Neural progenitor cell (in vitro differentiated cells): ENCODE data around the gene KHDC3L.

Source experiments
- EZH2 ChIP-seq: fragments of 200-600 bp; sonication (generic); IDR thresholded peaks from 2 replicates; pipeline ENCODE4 v1.6.1; 2017; ENCODE audit warnings: antibody characterized with exemption, mild to moderate bottlenecking, moderate library complexity
- EZH2phosphoT487 ChIP-seq: fragments of 200-600 bp; sonication (generic); IDR thresholded peaks from 2 replicates; pipeline ENCODE4 v1.6.1; 2017; ENCODE audit warnings: antibody characterized with exemption
- TF ChIP-seq, protein P1 (sequence below): fragments of 200-600 bp; sonication (generic); IDR thresholded peaks from 2 replicates; pipeline ENCODE4 v1.5.1; 2017; ENCODE audit warnings: antibody characterized with exemption, mild to moderate bottlenecking

DNA sequence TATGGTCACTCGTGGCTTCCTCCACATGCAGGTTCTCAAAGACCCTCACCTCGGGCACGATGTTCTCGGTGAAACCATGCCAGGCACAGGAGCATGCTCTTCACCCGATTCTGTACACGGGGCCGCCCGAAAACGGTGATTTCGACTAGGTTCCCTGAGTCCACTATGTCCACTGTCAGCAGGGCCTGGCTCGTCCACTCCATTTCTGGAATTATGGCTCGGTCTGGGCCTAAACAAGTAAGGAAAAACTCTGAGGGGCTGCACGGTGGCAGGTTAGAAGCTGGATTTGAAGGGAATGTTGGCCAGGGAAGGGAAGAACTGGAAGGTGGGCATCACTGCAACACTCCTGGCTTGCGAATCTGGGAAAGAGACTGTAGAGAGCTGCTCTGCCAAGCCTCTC lies 6.7 kb downstream of the KHDC3L start:
- TF ChIP-seq, protein P1, sequence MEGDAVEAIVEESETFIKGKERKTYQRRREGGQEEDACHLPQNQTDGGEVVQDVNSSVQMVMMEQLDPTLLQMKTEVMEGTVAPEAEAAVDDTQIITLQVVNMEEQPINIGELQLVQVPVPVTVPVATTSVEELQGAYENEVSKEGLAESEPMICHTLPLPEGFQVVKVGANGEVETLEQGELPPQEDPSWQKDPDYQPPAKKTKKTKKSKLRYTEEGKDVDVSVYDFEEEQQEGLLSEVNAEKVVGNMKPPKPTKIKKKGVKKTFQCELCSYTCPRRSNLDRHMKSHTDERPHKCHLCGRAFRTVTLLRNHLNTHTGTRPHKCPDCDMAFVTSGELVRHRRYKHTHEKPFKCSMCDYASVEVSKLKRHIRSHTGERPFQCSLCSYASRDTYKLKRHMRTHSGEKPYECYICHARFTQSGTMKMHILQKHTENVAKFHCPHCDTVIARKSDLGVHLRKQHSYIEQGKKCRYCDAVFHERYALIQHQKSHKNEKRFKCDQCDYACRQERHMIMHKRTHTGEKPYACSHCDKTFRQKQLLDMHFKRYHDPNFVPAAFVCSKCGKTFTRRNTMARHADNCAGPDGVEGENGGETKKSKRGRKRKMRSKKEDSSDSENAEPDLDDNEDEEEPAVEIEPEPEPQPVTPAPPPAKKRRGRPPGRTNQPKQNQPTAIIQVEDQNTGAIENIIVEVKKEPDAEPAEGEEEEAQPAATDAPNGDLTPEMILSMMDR: no peak
- TF ChIP-seq EZH2 (no peak), EZH2phosphoT487 (no peak)
